IMR-90 (cell line): ENCODE measurements around the gene SLC16A8. TPM values are rescaled to one million over a fixed set of nuclear protein-coding genes. Genes with fewer than 3 reads are reported as not detected.

ENCODE experiments used
- ATAC-seq: fragments of 200-7000 bp; cut with Tn5 transposase; 2 replicates; pipeline ENCODE4 v1.9.1; 2020; ENCODE audit warnings: low read depth, mild to moderate bottlenecking, moderate library complexity
- BruUV-seq: library from RNA; stranded (reverse); fragments of 400-500 nt; replicated peaks from 2 replicates; lab custom pipeline; 2021; lab: Mats Ljungman, UMichigan
- CTCF ChIA-PET: fragments of 300-600 bp; formaldehyde crosslinking; extraction: SDS; loops from one replicate; lab custom pipeline; 2021; ENCODE audit warnings: antibody characterized with exemption; lab: Yijun Ruan, JAX
- POLR2A ChIA-PET: fragments of 300-600 bp; sonication (Branson Sonifier 250); formaldehyde crosslinking; loops from one replicate; lab custom pipeline; 2022; ENCODE audit warnings: antibody characterized with exemption; ENCODE audit not compliant: unreplicated experiment; lab: Charles Lee
- DNase-seq: peaks from one replicate; pipeline ENCODE4 v3.0.0; 2013
- H2AFZ ChIP-seq: replicated peaks from 2 replicates; pipeline ENCODE3; 2013; ENCODE audit warnings: low read length, mild to moderate bottlenecking; ENCODE audit not compliant: poor library complexity
- H2AK5ac ChIP-seq: 2 replicates; pipeline ENCODE4 v1.6.1; 2013; ENCODE audit warnings: low read depth, low read length, inconsistent platforms
- H2AK9ac ChIP-seq: replicated peaks from 2 replicates; pipeline ENCODE3; 2013; ENCODE audit warnings: mild to moderate bottlenecking, low read depth, low read length, moderate library complexity; ENCODE audit not compliant: poor library complexity
- H2BK120ac ChIP-seq: 2 replicates; pipeline ENCODE4 v1.6.1; 2013; ENCODE audit warnings: low read depth, low read length, inconsistent platforms
- H2BK15ac ChIP-seq: 3 replicates; pipeline ENCODE4 v1.6.1; 2013; ENCODE audit warnings: low read depth, low read length, inconsistent platforms
- H2BK20ac ChIP-seq: 2 replicates; pipeline ENCODE4 v1.6.1; 2013; ENCODE audit warnings: low read depth, mild to moderate bottlenecking, inconsistent platforms, low read length, moderate library complexity
- H2BK5ac ChIP-seq: 2 replicates; pipeline ENCODE4 v1.6.1; 2013; ENCODE audit warnings: mild to moderate bottlenecking, low read depth, low read length, inconsistent platforms; ENCODE audit not compliant: poor library complexity, severe bottlenecking
- H3K14ac ChIP-seq: replicated peaks from 2 replicates; pipeline ENCODE4 v1.6.1; 2013; ENCODE audit warnings: low read depth, low read length, inconsistent platforms
- H3K18ac ChIP-seq: 2 replicates; pipeline ENCODE4 v1.6.1; 2013; ENCODE audit warnings: low read depth, low read length, control low read depth
- H3K23ac ChIP-seq: 2 replicates; pipeline ENCODE4 v1.6.1; 2013; ENCODE audit warnings: low read depth, low read length, inconsistent platforms
- H3K27ac ChIP-seq: 2 replicates; pipeline ENCODE4 v1.5.1; 2013; ENCODE audit warnings: mild to moderate bottlenecking, control low read depth, low read length; ENCODE audit not compliant: insufficient read depth
- H3K27me3 ChIP-seq: 2 replicates; pipeline ENCODE4 v1.6.1; 2013; ENCODE audit warnings: low read length; ENCODE audit not compliant: control insufficient read depth, insufficient read depth
- H3K36me3 ChIP-seq: 2 replicates; pipeline ENCODE4 v1.6.1; 2013; ENCODE audit warnings: low read length, mixed read lengths; ENCODE audit not compliant: control insufficient read depth, insufficient read depth
- H3K4ac ChIP-seq: 2 replicates; pipeline ENCODE4 v1.6.1; 2013; ENCODE audit warnings: low read depth, low read length, inconsistent platforms
- H3K4me1 ChIP-seq: 2 replicates; pipeline ENCODE4 v1.6.1; 2013; ENCODE audit warnings: low read length, mixed read lengths; ENCODE audit not compliant: control insufficient read depth, insufficient read depth
- H3K4me2 ChIP-seq: 2 replicates; pipeline ENCODE4 v1.6.1; 2013; ENCODE audit warnings: low read depth, mild to moderate bottlenecking, control low read depth, low read length, moderate library complexity
- H3K4me3 ChIP-seq: 2 replicates; pipeline ENCODE4 v1.5.1; 2013; ENCODE audit warnings: low read depth, mild to moderate bottlenecking, control low read depth, low read length, moderate library complexity; ENCODE audit not compliant: insufficient read depth
- H3K56ac ChIP-seq: 2 replicates; pipeline ENCODE4 v1.6.1; 2013; ENCODE audit warnings: low read length, inconsistent platforms; ENCODE audit not compliant: insufficient read depth; ENCODE audit errors: extremely low read depth
- H3K79me1 ChIP-seq, 2 experiments: 2 replicates each; pipeline ENCODE4 v1.6.1; 2013; ENCODE audit warnings: low read length in 2 of 2, inconsistent platforms in 1 of 2, low read depth in 1 of 2
- H3K9ac ChIP-seq: 2 replicates; pipeline ENCODE4 v1.6.1; 2013; ENCODE audit warnings: low read depth, low read length, control low read depth
- H3K9me1 ChIP-seq: 2 replicates; pipeline ENCODE4 v1.6.1; 2013; ENCODE audit warnings: low read length, inconsistent platforms; ENCODE audit not compliant: insufficient read depth
- H3K9me3 ChIP-seq: 2 replicates; pipeline ENCODE4 v1.6.1; 2013; ENCODE audit warnings: low read length; ENCODE audit not compliant: control insufficient read depth, insufficient read depth
- H4K20me1 ChIP-seq: 2 replicates; pipeline ENCODE4 v1.6.1; 2013; ENCODE audit warnings: low read length, inconsistent platforms; ENCODE audit not compliant: insufficient read depth
- H4K5ac ChIP-seq: 2 replicates; pipeline ENCODE4 v1.6.1; 2013; ENCODE audit warnings: mild to moderate bottlenecking, low read depth, low read length, control low read depth
- H4K8ac ChIP-seq, 2 experiments: 2 replicates each; pipeline ENCODE4 v1.6.1; 2013; ENCODE audit warnings: low read depth in 2 of 2, low read length in 2 of 2, control low read depth in 1 of 2, inconsistent platforms in 1 of 2
- H4K91ac ChIP-seq: 2 replicates; pipeline ENCODE4 v1.6.1; 2013; ENCODE audit warnings: low read depth, low read length, inconsistent platforms; ENCODE audit not compliant: insufficient read depth
- BHLHE40 ChIP-seq: fragments of 150-350 bp; IDR thresholded peaks from 2 replicates; pipeline ENCODE4 v1.6.1; 2016; ENCODE audit warnings: mild to moderate bottlenecking, low read depth, low read length
- CHD1 ChIP-seq: IDR thresholded peaks from 2 replicates; pipeline ENCODE4 v1.6.1; 2012; ENCODE audit warnings: low read depth, low read length, improper control_type of control experiment
- CTCF ChIP-seq: conservative IDR thresholded peaks from 2 replicates; pipeline ENCODE4 v1.5.1; 2012; ENCODE audit warnings: mild to moderate bottlenecking, low read depth, low read length, improper control_type of control experiment
- ELK1 ChIP-seq: fragments of 150-350 bp; IDR thresholded peaks from 2 replicates; pipeline ENCODE4 v1.6.1; 2016; ENCODE audit warnings: low read depth, mild to moderate bottlenecking, low read length, moderate library complexity, borderline replicate concordance
- FOS ChIP-seq: fragments of 150-350 bp; IDR thresholded peaks from 2 replicates; pipeline ENCODE4 v1.6.1; 2016; ENCODE audit warnings: low read depth, low read length
- MAFK ChIP-seq: IDR thresholded peaks from 2 replicates; pipeline ENCODE4 v1.6.1; 2012; ENCODE audit warnings: low read depth, low read length, improper control_type of control experiment
- MXI1 ChIP-seq: IDR thresholded peaks from 2 replicates; pipeline ENCODE4 v1.6.1; 2012; ENCODE audit warnings: low read depth, mild to moderate bottlenecking, low read length, moderate library complexity, borderline replicate concordance
- NFE2L2 ChIP-seq: fragments of 150-350 bp; IDR thresholded peaks from 2 replicates; pipeline ENCODE4 v1.6.1; 2016; ENCODE audit warnings: low read depth, mild to moderate bottlenecking, low read length
- POLR2A ChIP-seq: IDR thresholded peaks from 2 replicates; pipeline ENCODE4 v1.6.1; 2012; ENCODE audit warnings: mild to moderate bottlenecking, low read depth, low read length
- RAD21 ChIP-seq: IDR thresholded peaks from 2 replicates; pipeline ENCODE4 v1.6.1; 2012; ENCODE audit warnings: low read length, improper control_type of control experiment
- RCOR1 ChIP-seq: IDR thresholded peaks from 2 replicates; pipeline ENCODE4 v1.6.1; 2012; ENCODE audit warnings: mild to moderate bottlenecking, low read length, improper control_type of control experiment; ENCODE audit not compliant: insufficient replicate concordance
- RFX5 ChIP-seq: IDR thresholded peaks from 2 replicates; pipeline ENCODE4 v1.8.0; 2012; ENCODE audit warnings: low read depth, mild to moderate bottlenecking, low read length, moderate library complexity
- SMC3 ChIP-seq: fragments of 150-350 bp; IDR thresholded peaks from 2 replicates; pipeline ENCODE4 v1.6.1; 2016; ENCODE audit warnings: low read depth, mild to moderate bottlenecking, antibody characterized with exemption, low read length, moderate library complexity
- USF2 ChIP-seq: fragments of 150-350 bp; IDR thresholded peaks from 2 replicates; pipeline ENCODE4 v1.6.1; 2017; ENCODE audit warnings: mild to moderate bottlenecking, antibody characterized with exemption, low read length, low read depth
- WGBS, 2 experiments: methylation state at CpG; one replicate each; pipeline versions ENCODE4 v1.1.5 to v1.1.7; 2013; ENCODE audit warnings: missing lambda C conversion rate in 2 of 2; ENCODE audit not compliant: insufficient read length in 1 of 2; ENCODE audit errors: extremely low coverage in 2 of 2; 5-methylcytosine and 5-hydroxymethylcytosine counted together
- dilution Hi-C: fragments of 300-500 bp; cut with HindIII; formaldehyde crosslinking; loops from one replicate; pipeline ENCODE4 v1.14.3; 2018; ENCODE audit warnings: low sequenced_read_pairs; ENCODE audit not compliant: unreplicated experiment
- in situ Hi-C: fragments of 300-500 bp; cut with MboI; formaldehyde crosslinking; loops from 3 replicates; pipeline ENCODE4 v1.14.3; 2019; ENCODE audit warnings: low sequenced_read_pairs, inconsistent platforms, mixed read lengths
- intact Hi-C: fragments of 100-400 bp; cut with micrococcal nuclease; formaldehyde crosslinking; loops from 2 replicates; pipeline ENCODE4 v1.10.0; 2022
- polyA plus RNA-seq, 3 experiments: library from polyadenylated mRNA; depleted of rRNA; stranded (reverse); fragments of >200 nt; gene quantifications; 2 replicates each; pipeline ENCODE4 v1.2.3, GENCODE V29; 2012; ENCODE audit warnings: low replicate concordance in 1 of 3
- total RNA-seq: library from RNA; depleted of rRNA; stranded (reverse); fragments of >200 nt; gene quantifications from 2 replicates; pipeline ENCODE4 v1.2.3, GENCODE V29; 2012

Gene SLC16A8
- total and polyA plus RNA-seq, 2 of the 4 experiments (the other 2 are of a cell fraction): not detected

- H2AFZ ChIP-seq: peak overlapping the region; percentile 88
- 34% methylated on average over 8 of the region's 15 CpGs; no CpG with 5 or more reads in 1 of the 2 experiments for WGBS, 2 experiments
- CTCF ChIA-PET: interaction anchor here (1.8 kb wide), 1 partner anchor 18 kb away, joined by 4 read pairs; no protein-coding TSS in a partner anchor
- TF ChIP-seq MAFK (no peak), RAD21 (peak; percentile 13; the same call in 1 of the 2 replicates), CTCF (no peak; the same call in 1 of the 2 replicates), RCOR1 (peak; percentile 99), NFE2L2 (no peak), BHLHE40 (0 out of 2 replicates have a peak, but pooled peaks have one; percentile 17), POLR2A (0 out of 2 replicates have a peak, but pooled peaks have one; percentile 35), FOS (peak; percentile 74), USF2 (peak; percentile 40; the same call in 1 of the 2 replicates), SMC3 (0 out of 2 replicates have a peak, but pooled peaks have one; percentile 14), ELK1 (no peak), MXI1 (no peak), CHD1 (no peak), RFX5 (no peak)
These were observed 49.6 kb downstream of the SLC16A8 start for GRCh38 chr22:38034278-38034882.

More at GRCh38 chr22:38034278-38034882, 49.6 kb downstream of the SLC16A8 start:
- Histone ChIP-seq H4K8ac (peak overlapping the region; percentile 93 to 96), H3K36me3 (no peaks in the 10 kb centered on the region), H3K4me2 (no peak overlapping the region; the same call in 1 of the 2 replicates), H2BK15ac (peak overlapping the region; percentile 98; the same call in 1 of the 3 replicates), H3K4ac (peak overlapping the region; percentile 100), H3K4me1 (peaks cover 23% of the 10 kb centered on the region), H3K18ac (peak overlapping the region; percentile 63), H2BK120ac (peak overlapping the region; percentile 98), H2BK20ac (peak overlapping the region; percentile 81; the same call in 1 of the 2 replicates), H3K27me3 (0 out of 2 replicates have a peak, but pooled peaks cover 2% of the 10 kb centered on the region), H3K79me1 (no peaks in the 10 kb centered on the region; a peak in 1 of 4 replicates), H3K23ac (0 out of 2 replicates have a peak overlapping the region, but pooled peaks have one; percentile 20), H2AK5ac (peak overlapping the region; percentile 98), H3K56ac (no peak overlapping the region; the same call in 1 of the 2 replicates), H4K5ac (peak overlapping the region; percentile 85), H3K9me3 (no peaks in the 10 kb centered on the region), H3K9me1 (peaks cover 6% of the 10 kb centered on the region), H3K14ac (peak overlapping the region; percentile 80), H4K20me1 (no peaks in the 10 kb centered on the region), H4K91ac (peak overlapping the region; percentile 99), H3K27ac (peak overlapping the region; percentile 56), H3K4me3 (no peak overlapping the region), H3K9ac (0 out of 2 replicates have a peak overlapping the region, but pooled peaks have one; percentile 19), H2BK5ac (peak overlapping the region; percentile 68), H2AK9ac (peak overlapping the region; percentile 63)
- BruUV-seq: no TSS peak
- DNase-seq: peak; percentile 91
- intact Hi-C loops (no loop called here), dilution Hi-C loops (no loop called here), in situ Hi-C loops (no loop called here)
- ATAC-seq: peak; percentile 93
- POLR2A ChIA-PET: no interaction called here
